ENCODE measurements around the gene SND1.

DNA sequence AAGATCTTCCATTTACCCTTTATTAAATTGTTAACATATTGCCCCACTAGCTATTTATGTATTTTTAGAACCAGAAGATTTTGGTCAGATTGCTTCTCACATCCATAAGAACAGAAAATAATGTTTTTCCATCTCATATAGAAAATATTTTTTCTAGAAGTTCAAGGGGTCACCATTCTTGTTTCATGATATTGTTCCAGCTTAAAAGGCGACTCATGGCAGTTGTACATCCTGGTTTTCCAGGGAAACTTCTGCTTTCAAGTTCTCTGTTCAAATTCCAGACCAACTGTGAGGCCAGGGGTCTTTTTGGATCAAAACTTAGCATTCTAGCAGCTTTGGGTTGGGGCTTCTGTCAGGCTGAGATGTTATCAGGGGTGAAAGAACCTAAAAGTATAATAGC lies 294.9 kb downstream of the SND1 start:
- TF ChIP-seq, protein P1, sequence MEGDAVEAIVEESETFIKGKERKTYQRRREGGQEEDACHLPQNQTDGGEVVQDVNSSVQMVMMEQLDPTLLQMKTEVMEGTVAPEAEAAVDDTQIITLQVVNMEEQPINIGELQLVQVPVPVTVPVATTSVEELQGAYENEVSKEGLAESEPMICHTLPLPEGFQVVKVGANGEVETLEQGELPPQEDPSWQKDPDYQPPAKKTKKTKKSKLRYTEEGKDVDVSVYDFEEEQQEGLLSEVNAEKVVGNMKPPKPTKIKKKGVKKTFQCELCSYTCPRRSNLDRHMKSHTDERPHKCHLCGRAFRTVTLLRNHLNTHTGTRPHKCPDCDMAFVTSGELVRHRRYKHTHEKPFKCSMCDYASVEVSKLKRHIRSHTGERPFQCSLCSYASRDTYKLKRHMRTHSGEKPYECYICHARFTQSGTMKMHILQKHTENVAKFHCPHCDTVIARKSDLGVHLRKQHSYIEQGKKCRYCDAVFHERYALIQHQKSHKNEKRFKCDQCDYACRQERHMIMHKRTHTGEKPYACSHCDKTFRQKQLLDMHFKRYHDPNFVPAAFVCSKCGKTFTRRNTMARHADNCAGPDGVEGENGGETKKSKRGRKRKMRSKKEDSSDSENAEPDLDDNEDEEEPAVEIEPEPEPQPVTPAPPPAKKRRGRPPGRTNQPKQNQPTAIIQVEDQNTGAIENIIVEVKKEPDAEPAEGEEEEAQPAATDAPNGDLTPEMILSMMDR (IDR thresholded peaks at IDR 0.05): no peak
- no peak for TF ChIP-seq EZH2 (IDR thresholded peaks at IDR 0.05; ENCODE audit: borderline replicate concordance, insufficient read depth, low read depth, low read length, poor library complexity, severe bottlenecking)

Measured in B cell (primary cell).